Measurements from ENCODE around the gene CACNB2.

- TF ChIP-seq POLR2AphosphoS5 (IDR thresholded peaks at IDR 0.05) (no peak), POLR2A (IDR thresholded peaks at IDR 0.05) (no peak), CTCF (IDR thresholded peaks at IDR 0.05) (no peak)
Observed at GRCh38 chr10:18297659-18298058, 157.4 kb downstream of the CACNB2 start.

Measured in prostate gland (tissue), 2 donors.